Neural cell (in vitro differentiated cells): ENCODE results near the gene TMEM123. TPM values are rescaled to one million over a fixed set of nuclear protein-coding genes. Genes with fewer than 3 reads are reported as not detected.

ENCODE experiments used
- H2AFZ ChIP-seq: fragments of 200-600, 300-800 bp; sonication (generic), shearing (Covaris generic); 2 replicates; pipeline ENCODE4 v1.6.0; 2014; ENCODE audit warnings: low read depth, mild to moderate bottlenecking, antibody characterized with exemption, low read length, moderate library complexity
- H3F3A ChIP-seq: fragments of 200-600 bp; shearing (Covaris generic); 2 replicates; pipeline ENCODE4 v1.6.1; 2016; ENCODE audit warnings: mild to moderate bottlenecking, moderate library complexity, mixed read lengths, antibody characterized with exemption, low read length; ENCODE audit not compliant: insufficient read depth, poor library complexity, severe bottlenecking
- H3K27ac ChIP-seq: fragments of 200-600, 300-800 bp; sonication (generic), shearing (Covaris generic); 2 replicates; pipeline ENCODE4 v1.5.1; 2014; ENCODE audit warnings: mild to moderate bottlenecking, low read length, moderate library complexity
- H3K27me3 ChIP-seq: fragments of 300-800, 200-600 bp; sonication (generic), shearing (Covaris generic); 2 replicates; pipeline ENCODE4 v1.6.0; 2014; ENCODE audit warnings: mild to moderate bottlenecking, low read depth, low read length, moderate library complexity; ENCODE audit not compliant: insufficient read depth
- H3K36me3 ChIP-seq: fragments of 300-800, 200-600 bp; sonication (generic), shearing (Covaris generic); 2 replicates; pipeline ENCODE4 v1.5.1; 2014; ENCODE audit warnings: mild to moderate bottlenecking, antibody characterized with exemption, low read length, moderate library complexity; ENCODE audit not compliant: insufficient read depth
- H3K4me2 ChIP-seq: fragments of 300-800, 200-600 bp; sonication (generic), shearing (Covaris generic); 2 replicates; pipeline ENCODE4 v1.6.0; 2014; ENCODE audit warnings: mild to moderate bottlenecking, low read length
- H3K4me3 ChIP-seq: fragments of 300-800, 200-600 bp; sonication (generic), shearing (Covaris generic); 2 replicates; pipeline ENCODE4 v1.5.1; 2014; ENCODE audit warnings: mild to moderate bottlenecking, low read length, moderate library complexity
- H3K79me2 ChIP-seq: fragments of 200-600 bp; shearing (Covaris generic); replicated peaks from 2 replicates; pipeline ENCODE4 v1.6.0; 2014; ENCODE audit warnings: mild to moderate bottlenecking, low read length, moderate library complexity; ENCODE audit not compliant: insufficient read depth
- H3K9ac ChIP-seq: fragments of 300-800, 200-600 bp; sonication (generic), shearing (Covaris generic); 2 replicates; pipeline ENCODE4 v1.6.1; 2016; ENCODE audit warnings: mild to moderate bottlenecking, low read length, mixed read lengths
- H3K9me2 ChIP-seq: fragments of 200-600 bp; shearing (Covaris generic); 2 replicates; pipeline ENCODE4 v1.6.1; 2016; ENCODE audit warnings: mild to moderate bottlenecking, low read length, mixed read lengths; ENCODE audit not compliant: insufficient read depth
- H3K9me3 ChIP-seq: fragments of 200-600, 300-800 bp; sonication (generic), shearing (Covaris generic); 2 replicates; pipeline ENCODE4 v1.6.1; 2016; ENCODE audit warnings: mild to moderate bottlenecking, mixed run types, low read length, moderate library complexity, mixed read lengths
- H4K20me1 ChIP-seq: fragments of 200-600 bp; shearing (Covaris generic); 2 replicates; pipeline ENCODE4 v1.6.1; 2016; ENCODE audit warnings: mild to moderate bottlenecking, mixed run types; ENCODE audit not compliant: insufficient read depth
- CTCF ChIP-seq: fragments of 450-650 bp; IDR thresholded peaks from 2 replicates; pipeline ENCODE4 v1.5.1; 2014; ENCODE audit warnings: antibody characterized with exemption, mild to moderate bottlenecking, moderate library complexity; ENCODE audit not compliant: poor library complexity, severe bottlenecking
- EZH2 ChIP-seq: fragments of 200-600, 300-800 bp; shearing (Covaris generic), sonication (generic); IDR thresholded peaks from 2 replicates; pipeline ENCODE4 v1.6.1; 2014; ENCODE audit warnings: antibody characterized with exemption, low read length, borderline replicate concordance, mild to moderate bottlenecking; ENCODE audit not compliant: insufficient read depth, poor library complexity, severe bottlenecking
- MXI1 ChIP-seq: fragments of 450-650 bp; conservative IDR thresholded peaks from 2 replicates; pipeline ENCODE4 v1.6.1; 2014; ENCODE audit warnings: antibody characterized with exemption, mild to moderate bottlenecking; ENCODE audit not compliant: poor library complexity, severe bottlenecking
- POLR2AphosphoS5 ChIP-seq: IDR thresholded peaks from 2 replicates; pipeline ENCODE4 v1.6.1; 2012
- RAD21 ChIP-seq: fragments of 450-650 bp; conservative IDR thresholded peaks from 2 replicates; pipeline ENCODE4 v1.6.1; 2014; ENCODE audit warnings: antibody characterized with exemption, mild to moderate bottlenecking, moderate library complexity
- REST ChIP-seq: IDR thresholded peaks from 2 replicates; pipeline ENCODE4 v1.6.1; 2012; ENCODE audit warnings: borderline replicate concordance
- SMC3 ChIP-seq: fragments of 450-650 bp; conservative IDR thresholded peaks from 2 replicates; pipeline ENCODE4 v1.6.1; 2014; ENCODE audit warnings: antibody characterized with exemption, mild to moderate bottlenecking, moderate library complexity; ENCODE audit not compliant: poor library complexity
- TAF1 ChIP-seq: IDR thresholded peaks from 2 replicates; pipeline ENCODE4 v1.6.1; 2012; ENCODE audit warnings: low read depth
- polyA plus RNA-seq: library from polyadenylated mRNA; depleted of rRNA; stranded (reverse); fragments of >200 nt; gene quantifications from 2 replicates; pipeline ENCODE4 v1.2.3, GENCODE V29; 2014

Gene TMEM123
- polyA plus RNA-seq, 1 donor from 2014 or later, result 7.7 TPM

- Histone ChIP-seq H3K4me2 (no peak overlapping the region), H3K9me3 (no peaks in the 10 kb centered on the region), H3F3A (no peaks in the 10 kb centered on the region), H3K9me2 (no peaks in the 10 kb centered on the region), H3K36me3 (no peaks in the 10 kb centered on the region), H3K79me2 (no peaks in the 10 kb centered on the region), H3K27me3 (no peaks in the 10 kb centered on the region), H3K4me3 (no peak overlapping the region), H4K20me1 (no peaks in the 10 kb centered on the region), H2AFZ (no peak overlapping the region), H3K27ac (no peak overlapping the region), H3K9ac (no peak overlapping the region)
- no peak for TF ChIP-seq REST
- no peak for TF ChIP-seq MXI1
- TF ChIP-seq SMC3, result no peak
- no peak for TF ChIP-seq CTCF
- TF ChIP-seq POLR2AphosphoS5, result no peak
- no peak for TF ChIP-seq EZH2
These were observed 26.2 kb upstream of the TMEM123 start for GRCh38 chr11:102478673-102479299.

- TF ChIP-seq TAF1 (no peak), MXI1 (no peak), SMC3 (no peak), REST (no peak), RAD21 (no peak), EZH2 (no peak), CTCF (no peak)
- Histone ChIP-seq H3K79me2 (no peaks in the 10 kb centered on the region), H4K20me1 (no peaks in the 10 kb centered on the region), H3F3A (no peaks in the 10 kb centered on the region), H3K4me2 (no peak overlapping the region), H3K36me3 (no peaks in the 10 kb centered on the region), H3K27me3 (no peaks in the 10 kb centered on the region), H3K9me2 (no peaks in the 10 kb centered on the region), H3K9me3 (no peaks in the 10 kb centered on the region), H3K4me3 (no peak overlapping the region), H3K9ac (no peak overlapping the region), H3K27ac (no peak overlapping the region), H2AFZ (no peak overlapping the region)
These were observed 24.2 kb upstream of the TMEM123 start for GRCh38 chr11:102476812-102477211.
